Natural killer cell (primary cell): Measurements from ENCODE around the gene EPC2. TPM values are rescaled to one million over a fixed set of nuclear protein-coding genes. Genes with fewer than 3 reads are reported as not detected.

Experiments used
- ATAC-seq, 3 donors: fragments of 150-1000 bp in 2 of 3; fragments of 200-7000 bp in 1 of 3; cut with Tn5 transposase; 1 replicate in 1 of 3; 2 replicates in 2 of 3; pipeline ENCODE4 v1.10.0; 2021; ENCODE audit warnings: mild to moderate bottlenecking in 2 of 3, moderate library complexity in 2 of 3
- DNase-seq, 2 donors: peaks; one replicate each; pipeline versions ENCODE4 v3.0.0 to v3.0.0-alpha.2; 2013 to 2021; ENCODE audit warnings: mixed read lengths in 1 of 2
- H3K27ac ChIP-seq: one replicate; pipeline ENCODE4 v1.5.1; 2013; ENCODE audit warnings: mild to moderate bottlenecking, low read length
- H3K27me3 ChIP-seq: one replicate; pipeline ENCODE4 v1.6.1; 2013; ENCODE audit warnings: low read length; ENCODE audit not compliant: control insufficient read depth, insufficient read depth
- H3K36me3 ChIP-seq: one replicate; pipeline ENCODE4 v1.6.1; 2013; ENCODE audit warnings: low read length; ENCODE audit not compliant: control insufficient read depth, insufficient read depth
- H3K4me1 ChIP-seq: one replicate; pipeline ENCODE4 v1.6.1; 2013; ENCODE audit warnings: low read length; ENCODE audit not compliant: control insufficient read depth, insufficient read depth
- H3K4me3 ChIP-seq: one replicate; pipeline ENCODE4 v1.5.1; 2013; ENCODE audit warnings: low read length
- H3K9me3 ChIP-seq: one replicate; pipeline ENCODE4 v1.6.1; 2013; ENCODE audit warnings: low read length; ENCODE audit not compliant: control insufficient read depth, insufficient read depth
- H3K27ac Mint-ChIP-seq, 2 donors: one replicate each; pipeline ENCODE4 v1.8.0; 2022; ENCODE audit warnings: mild to moderate bottlenecking in 2 of 2, mixed read lengths in 2 of 2, moderate library complexity in 1 of 2
- H3K27me3 Mint-ChIP-seq, 2 donors: one replicate each; pipeline ENCODE4 v1.8.0; 2022; ENCODE audit warnings: low read depth in 2 of 2, mixed read lengths in 2 of 2
- H3K36me3 Mint-ChIP-seq: one replicate; pipeline ENCODE4 v1.8.0; 2022; ENCODE audit warnings: mixed read lengths
- H3K4me1 Mint-ChIP-seq, 2 donors: one replicate each; pipeline ENCODE4 v1.8.0; 2022; ENCODE audit warnings: mixed read lengths in 2 of 2
- H3K4me3 Mint-ChIP-seq: one replicate; pipeline ENCODE4 v1.8.0; 2022; ENCODE audit warnings: mild to moderate bottlenecking, moderate library complexity, mixed read lengths
- H3K9me3 Mint-ChIP-seq, 2 donors: one replicate each; pipeline ENCODE4 v1.8.0; 2022; ENCODE audit warnings: mixed read lengths in 2 of 2
- CTCF ChIP-seq: fragments of 200-600 bp; IDR thresholded peaks from one replicate; pipeline ENCODE4 v1.8.0; 2022; ENCODE audit warnings: antibody characterized with exemption
- WGBS: methylation state at CpG from one replicate; pipeline ENCODE4 v1.1.7; 2013; ENCODE audit warnings: missing lambda C conversion rate; ENCODE audit not compliant: insufficient coverage; 5-methylcytosine and 5-hydroxymethylcytosine counted together
- intact Hi-C: fragments of 100-400 bp; cut with micrococcal nuclease; formaldehyde crosslinking; loops from one replicate; pipeline ENCODE4 v1.14.2; 2022
- total RNA-seq, 4 donors: library from RNA; stranded (reverse); fragments of 120-200 nt in 1 of 4; gene quantifications; one replicate each; pipeline versions ENCODE4 v1.2.3 to v1.2.4, GENCODE V29; 2013 to 2022

Gene EPC2
- total RNA-seq, 3 donors from 2014 or later (not counting 1 experiment from before 2014, with no cell fraction given) = 64.6 to 76.3 (median 66.1) TPM

- Histone ChIP-seq H3K27ac (no peak overlapping the region), H3K4me3 (no peak overlapping the region), H3K4me1 (no peaks in the 10 kb centered on the region), H3K9me3 (no peaks in the 10 kb centered on the region), H3K27me3 (peaks cover 13% of the 10 kb centered on the region), H3K36me3 (no peaks in the 10 kb centered on the region)
- H3K4me3 Mint-ChIP-seq = no peak overlapping the region
- TF ChIP-seq CTCF = no peak
- no peak overlapping the region for H3K27ac Mint-ChIP-seq
- intact Hi-C loops = no loop called here
- no peaks in the 10 kb centered on the region for H3K36me3 Mint-ChIP-seq
- ATAC-seq (no peak), DNase-seq (no peak)
- WGBS = 92% methylated on average over 3 of the region's 5 CpGs
- H3K9me3 Mint-ChIP-seq = no peaks in the 10 kb centered on the region
- peaks cover 16 to 43% of the 10 kb centered on the region in 2 donors for H3K27me3 Mint-ChIP-seq
- H3K4me1 Mint-ChIP-seq = peaks cover 4 to 8% of the 10 kb centered on the region in 2 donors
Observed at GRCh38 chr2:148638543-148638942, 6.0 kb upstream of the EPC2 start.

GRCh38 chr2:148640767-148641166, 3.8 kb upstream of the EPC2 start:
- Histone ChIP-seq H3K4me3 (no peak overlapping the region), H3K36me3 (no peaks in the 10 kb centered on the region), H3K9me3 (no peaks in the 10 kb centered on the region), H3K4me1 (peaks cover 6% of the 10 kb centered on the region), H3K27me3 (peaks cover 13% of the 10 kb centered on the region), H3K27ac (no peak overlapping the region)
- Mint-ChIP-seq H3K27ac (no peak overlapping the region), H3K36me3 (no peaks in the 10 kb centered on the region), H3K4me1 (peaks cover 10 to 20% of the 10 kb centered on the region in 2 donors), H3K4me3 (no peak overlapping the region), H3K9me3 (no peaks in the 10 kb centered on the region), H3K27me3 (peaks cover 10 to 44% of the 10 kb centered on the region in 2 donors)
- intact Hi-C loops = no loop called here
- TF ChIP-seq CTCF = no peak
- DNase-seq (no peak), ATAC-seq (no peak)
- 86% methylated on average over 4 of the region's 5 CpGs for WGBS

- TF ChIP-seq CTCF = no peak
- Histone ChIP-seq H3K4me1 (peaks cover 11% of the 10 kb centered on the region), H3K27ac (no peak overlapping the region), H3K4me3 (no peak overlapping the region), H3K36me3 (no peaks in the 10 kb centered on the region), H3K27me3 (peaks cover 13% of the 10 kb centered on the region), H3K9me3 (no peaks in the 10 kb centered on the region)
- H3K27me3 Mint-ChIP-seq = peaks cover 4 to 44% of the 10 kb centered on the region in 2 donors
- H3K36me3 Mint-ChIP-seq = no peaks in the 10 kb centered on the region
- no peak overlapping the region for H3K27ac Mint-ChIP-seq
- peak overlapping the region; percentile 52 for H3K4me3 Mint-ChIP-seq
- ATAC-seq (no peak), DNase-seq (no peak)
- WGBS = 71% methylated on average over 2 of the region's 2 CpGs
- intact Hi-C loops = no loop called here
- H3K9me3 Mint-ChIP-seq = no peaks in the 10 kb centered on the region
- H3K4me1 Mint-ChIP-seq = peaks cover 10 to 26% of the 10 kb centered on the region in 2 donors
Observed at GRCh38 chr2:148642112-148642744, 2.3 kb upstream of the EPC2 start.

- DNase-seq = no peak
- H3K36me3 ChIP-seq = no peaks in the 10 kb centered on the region
- peaks cover 10 to 26% of the 10 kb centered on the region in 2 donors for H3K4me1 Mint-ChIP-seq
- no peak overlapping the region for H3K4me3 ChIP-seq
- H3K36me3 Mint-ChIP-seq = no peaks in the 10 kb centered on the region
- TF ChIP-seq CTCF = no peak
- H3K27ac ChIP-seq = no peak overlapping the region
- H3K9me3 ChIP-seq = no peaks in the 10 kb centered on the region
- peaks cover 13% of the 10 kb centered on the region for H3K27me3 ChIP-seq
- ATAC-seq = no peak
- no peaks in the 10 kb centered on the region for H3K9me3 Mint-ChIP-seq
- H3K27ac Mint-ChIP-seq = peak overlapping the region in 1 of 2 donors; percentile 95
- H3K27me3 Mint-ChIP-seq = peaks cover 4 to 41% of the 10 kb centered on the region in 2 donors
- peak overlapping the region; percentile 95 for H3K4me3 Mint-ChIP-seq
- whole genome bisulfite sequencing = 52% methylated on average over 2 of the region's 3 CpGs
- intact Hi-C loops = no loop called here
- peaks cover 11% of the 10 kb centered on the region for H3K4me1 ChIP-seq
Observed at GRCh38 chr2:148642891-148643416, 1.6 kb upstream of the EPC2 start.
